GM12878 (cell line): ENCODE results near the gene DUOX1.

Experiments used
- BACH1 ChIP-seq: fragments of 450-650 bp; IDR thresholded peaks from 2 replicates; pipeline ENCODE4 v1.6.1; 2017; ENCODE audit warnings: mild to moderate bottlenecking, borderline replicate concordance
- CBX3 ChIP-seq: fragments of 200-600 bp; sonication (generic); IDR thresholded peaks from 2 replicates; pipeline ENCODE4 v1.6.1; 2016; ENCODE audit warnings: low read depth, borderline replicate concordance
- EP300 ChIP-seq, 2 experiments: fragments of 150-350 bp in 1 of 2; IDR thresholded peaks; 2 replicates each; pipeline ENCODE4 v1.6.1; 2011 to 2012; ENCODE audit warnings: low read depth in 2 of 2, low read length in 2 of 2, borderline replicate concordance in 1 of 2, improper control_type of control experiment in 1 of 2, inconsistent platforms in 1 of 2; ENCODE audit not compliant: control insufficient read depth in 1 of 2
- EZH2 ChIP-seq: IDR thresholded peaks from 2 replicates; pipeline ENCODE4 v1.6.1; 2012; ENCODE audit warnings: low read depth, mild to moderate bottlenecking, control low read depth, inconsistent platforms, low read length, borderline replicate concordance; ENCODE audit not compliant: control insufficient read depth
- NFIC ChIP-seq: IDR thresholded peaks from 2 replicates; pipeline ENCODE4 v1.6.1; 2012; ENCODE audit warnings: low read depth, mild to moderate bottlenecking, inconsistent platforms, low read length, moderate library complexity
- POLR2A ChIP-seq: IDR thresholded peaks from 2 replicates; pipeline ENCODE4 v1.6.1; 2011; ENCODE audit warnings: low read depth, mild to moderate bottlenecking, low read length
- POLR2AphosphoS5 ChIP-seq: IDR thresholded peaks from 2 replicates; pipeline ENCODE4 v1.6.1; 2011; ENCODE audit warnings: mild to moderate bottlenecking, low read length, inconsistent platforms
- SREBF2 ChIP-seq: IDR thresholded peaks from 2 replicates; pipeline ENCODE4 v1.6.1; 2012; ENCODE audit warnings: mild to moderate bottlenecking, low read length
- TCF7 ChIP-seq: IDR thresholded peaks from 2 replicates; pipeline ENCODE4 v1.6.1; 2014; ENCODE audit warnings: antibody characterized with exemption, borderline replicate concordance
- ZNF274 ChIP-seq: IDR thresholded peaks from one replicate; pipeline ENCODE4 v1.8.0; 2011; ENCODE audit not compliant: insufficient read length, insufficient read depth
- TF ChIP-seq, protein P1 (sequence below), 3 experiments: IDR thresholded peaks in 2 of 3; conservative IDR thresholded peaks in 1 of 3; 2 replicates each; pipeline ENCODE4 v1.5.1; 2011; ENCODE audit warnings: low read depth in 3 of 3, low read length in 3 of 3, mild to moderate bottlenecking in 3 of 3, control low read depth in 2 of 3, moderate library complexity in 2 of 3, inconsistent platforms in 1 of 3, mixed read lengths in 1 of 3; ENCODE audit not compliant: control insufficient read depth in 2 of 3, insufficient read depth in 1 of 3; ENCODE audit errors: extremely low read depth in 1 of 3
- TF ChIP-seq, protein P2 (sequence below): fragments of 450-650 bp; IDR thresholded peaks from 2 replicates; pipeline ENCODE4 v1.6.1; 2017; ENCODE audit warnings: mild to moderate bottlenecking
- TF ChIP-seq, protein P3 (sequence below): fragments of 450-650 bp; IDR thresholded peaks from 2 replicates; pipeline ENCODE4 v1.6.1; 2016; ENCODE audit warnings: mild to moderate bottlenecking
- TF ChIP-seq, protein P4 (sequence below): IDR thresholded peaks from 2 replicates; pipeline ENCODE4 v1.6.1; 2012; ENCODE audit warnings: low read depth, low read length, improper control_type of control experiment

DNA sequence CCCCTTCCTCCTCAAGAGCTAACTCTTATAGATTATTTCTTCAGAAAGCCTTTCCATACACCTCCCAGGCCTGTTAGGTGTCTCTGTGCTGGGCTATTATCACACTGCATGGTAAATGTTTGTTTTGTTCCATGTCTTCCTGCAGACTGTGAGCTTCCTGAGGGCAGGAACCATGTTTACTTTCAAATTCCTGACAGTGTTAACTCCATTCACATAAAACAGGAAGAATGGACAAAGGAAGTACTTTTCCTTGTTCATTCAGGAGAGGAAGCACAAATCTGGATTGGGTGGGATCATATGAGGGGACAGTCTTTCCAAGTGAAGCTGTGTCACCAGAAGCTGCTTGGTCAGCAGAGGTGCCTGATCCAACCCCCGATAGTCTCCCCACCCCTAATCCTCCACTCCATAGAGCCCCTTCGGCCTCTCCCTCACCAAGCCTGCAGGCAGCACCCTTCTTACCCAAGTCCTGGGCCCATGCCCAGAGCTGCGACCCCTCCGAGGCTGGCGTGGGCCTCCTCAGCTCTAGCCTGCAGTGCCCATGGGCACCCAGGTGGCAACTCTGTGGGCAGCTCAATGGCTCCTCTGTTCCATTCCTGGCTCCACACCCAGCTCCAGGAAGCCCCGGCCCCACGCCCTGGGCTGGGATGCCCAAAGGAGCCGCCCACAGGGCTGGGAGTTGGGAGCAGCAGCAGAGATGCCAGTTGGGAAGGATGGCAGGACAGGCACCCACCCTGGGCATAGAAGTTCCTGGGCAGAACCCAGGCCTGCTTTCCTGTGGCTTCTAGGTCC, 51.0 kb downstream of the DUOX1 start:
- TF ChIP-seq, protein P1, sequence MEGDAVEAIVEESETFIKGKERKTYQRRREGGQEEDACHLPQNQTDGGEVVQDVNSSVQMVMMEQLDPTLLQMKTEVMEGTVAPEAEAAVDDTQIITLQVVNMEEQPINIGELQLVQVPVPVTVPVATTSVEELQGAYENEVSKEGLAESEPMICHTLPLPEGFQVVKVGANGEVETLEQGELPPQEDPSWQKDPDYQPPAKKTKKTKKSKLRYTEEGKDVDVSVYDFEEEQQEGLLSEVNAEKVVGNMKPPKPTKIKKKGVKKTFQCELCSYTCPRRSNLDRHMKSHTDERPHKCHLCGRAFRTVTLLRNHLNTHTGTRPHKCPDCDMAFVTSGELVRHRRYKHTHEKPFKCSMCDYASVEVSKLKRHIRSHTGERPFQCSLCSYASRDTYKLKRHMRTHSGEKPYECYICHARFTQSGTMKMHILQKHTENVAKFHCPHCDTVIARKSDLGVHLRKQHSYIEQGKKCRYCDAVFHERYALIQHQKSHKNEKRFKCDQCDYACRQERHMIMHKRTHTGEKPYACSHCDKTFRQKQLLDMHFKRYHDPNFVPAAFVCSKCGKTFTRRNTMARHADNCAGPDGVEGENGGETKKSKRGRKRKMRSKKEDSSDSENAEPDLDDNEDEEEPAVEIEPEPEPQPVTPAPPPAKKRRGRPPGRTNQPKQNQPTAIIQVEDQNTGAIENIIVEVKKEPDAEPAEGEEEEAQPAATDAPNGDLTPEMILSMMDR (IDR thresholded peaks at IDR 0.05 in 2 of 3, conservative IDR thresholded peaks at IDR 0.05 in 1 of 3; ENCODE audit: control insufficient read depth in 2 of 3, extremely low read depth in 1 of 3, insufficient read depth in 1 of 3, low read depth in 3 of 3, low read length in 3 of 3): no peak
- no peak for TF ChIP-seq NFIC
- no peak for TF ChIP-seq EP300 (IDR thresholded peaks at IDR 0.05; ENCODE audit: borderline replicate concordance in 1 of 2, control insufficient read depth in 1 of 2, low read depth in 2 of 2, low read length in 2 of 2)
- no peak for TF ChIP-seq ZNF274
- TF ChIP-seq EZH2: no peak
- no peak for TF ChIP-seq BACH1
- TF ChIP-seq POLR2A: no peak
- TF ChIP-seq SREBF2: no peak
- TF ChIP-seq, protein P2, sequence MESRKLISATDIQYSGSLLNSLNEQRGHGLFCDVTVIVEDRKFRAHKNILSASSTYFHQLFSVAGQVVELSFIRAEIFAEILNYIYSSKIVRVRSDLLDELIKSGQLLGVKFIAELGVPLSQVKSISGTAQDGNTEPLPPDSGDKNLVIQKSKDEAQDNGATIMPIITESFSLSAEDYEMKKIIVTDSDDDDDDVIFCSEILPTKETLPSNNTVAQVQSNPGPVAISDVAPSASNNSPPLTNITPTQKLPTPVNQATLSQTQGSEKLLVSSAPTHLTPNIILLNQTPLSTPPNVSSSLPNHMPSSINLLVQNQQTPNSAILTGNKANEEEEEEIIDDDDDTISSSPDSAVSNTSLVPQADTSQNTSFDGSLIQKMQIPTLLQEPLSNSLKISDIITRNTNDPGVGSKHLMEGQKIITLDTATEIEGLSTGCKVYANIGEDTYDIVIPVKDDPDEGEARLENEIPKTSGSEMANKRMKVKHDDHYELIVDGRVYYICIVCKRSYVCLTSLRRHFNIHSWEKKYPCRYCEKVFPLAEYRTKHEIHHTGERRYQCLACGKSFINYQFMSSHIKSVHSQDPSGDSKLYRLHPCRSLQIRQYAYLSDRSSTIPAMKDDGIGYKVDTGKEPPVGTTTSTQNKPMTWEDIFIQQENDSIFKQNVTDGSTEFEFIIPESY: no peak
- TF ChIP-seq, protein P3, sequence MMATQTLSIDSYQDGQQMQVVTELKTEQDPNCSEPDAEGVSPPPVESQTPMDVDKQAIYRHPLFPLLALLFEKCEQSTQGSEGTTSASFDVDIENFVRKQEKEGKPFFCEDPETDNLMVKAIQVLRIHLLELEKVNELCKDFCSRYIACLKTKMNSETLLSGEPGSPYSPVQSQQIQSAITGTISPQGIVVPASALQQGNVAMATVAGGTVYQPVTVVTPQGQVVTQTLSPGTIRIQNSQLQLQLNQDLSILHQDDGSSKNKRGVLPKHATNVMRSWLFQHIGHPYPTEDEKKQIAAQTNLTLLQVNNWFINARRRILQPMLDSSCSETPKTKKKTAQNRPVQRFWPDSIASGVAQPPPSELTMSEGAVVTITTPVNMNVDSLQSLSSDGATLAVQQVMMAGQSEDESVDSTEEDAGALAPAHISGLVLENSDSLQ: no peak
- no peak for TF ChIP-seq CBX3
- TF ChIP-seq, protein P4, sequence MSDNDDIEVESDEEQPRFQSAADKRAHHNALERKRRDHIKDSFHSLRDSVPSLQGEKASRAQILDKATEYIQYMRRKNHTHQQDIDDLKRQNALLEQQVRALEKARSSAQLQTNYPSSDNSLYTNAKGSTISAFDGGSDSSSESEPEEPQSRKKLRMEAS: no peak
- TF ChIP-seq POLR2AphosphoS5: no peak
- TF ChIP-seq TCF7: no peak
